Measurements from ENCODE around the gene C1D. TPM values are rescaled to one million over a fixed set of nuclear protein-coding genes. Genes with fewer than 3 reads are reported as not detected.

C1D gene
- total and polyA plus RNA-seq, 2 donors from 2014 or later, result 23.0 to 34.2 TPM

DNA sequence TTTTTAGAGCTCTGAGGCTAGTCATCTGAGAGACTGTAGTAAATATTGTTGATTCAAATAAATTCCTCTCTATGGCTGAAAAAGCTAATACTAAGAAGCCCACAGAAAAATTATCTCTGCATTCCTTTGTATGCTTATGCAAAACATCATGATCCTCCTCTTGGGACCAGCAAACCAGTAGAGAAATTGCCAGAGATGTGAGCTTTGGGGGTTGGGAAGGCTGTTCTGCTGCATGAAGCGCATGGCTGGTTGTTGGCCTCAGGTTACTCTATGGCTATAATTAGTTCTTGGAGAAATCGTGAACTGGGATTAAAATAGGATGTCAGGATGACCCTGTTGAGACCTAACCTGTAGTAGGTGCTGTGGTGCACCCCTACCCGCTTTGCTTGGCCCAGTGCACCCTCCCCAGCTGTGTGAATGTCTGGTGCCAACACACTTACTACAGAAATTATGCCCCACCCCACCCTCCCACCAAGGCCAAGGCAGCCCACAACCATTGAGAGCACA is 35.5 kb upstream of the C1D start:
- TF ChIP-seq, protein P1, sequence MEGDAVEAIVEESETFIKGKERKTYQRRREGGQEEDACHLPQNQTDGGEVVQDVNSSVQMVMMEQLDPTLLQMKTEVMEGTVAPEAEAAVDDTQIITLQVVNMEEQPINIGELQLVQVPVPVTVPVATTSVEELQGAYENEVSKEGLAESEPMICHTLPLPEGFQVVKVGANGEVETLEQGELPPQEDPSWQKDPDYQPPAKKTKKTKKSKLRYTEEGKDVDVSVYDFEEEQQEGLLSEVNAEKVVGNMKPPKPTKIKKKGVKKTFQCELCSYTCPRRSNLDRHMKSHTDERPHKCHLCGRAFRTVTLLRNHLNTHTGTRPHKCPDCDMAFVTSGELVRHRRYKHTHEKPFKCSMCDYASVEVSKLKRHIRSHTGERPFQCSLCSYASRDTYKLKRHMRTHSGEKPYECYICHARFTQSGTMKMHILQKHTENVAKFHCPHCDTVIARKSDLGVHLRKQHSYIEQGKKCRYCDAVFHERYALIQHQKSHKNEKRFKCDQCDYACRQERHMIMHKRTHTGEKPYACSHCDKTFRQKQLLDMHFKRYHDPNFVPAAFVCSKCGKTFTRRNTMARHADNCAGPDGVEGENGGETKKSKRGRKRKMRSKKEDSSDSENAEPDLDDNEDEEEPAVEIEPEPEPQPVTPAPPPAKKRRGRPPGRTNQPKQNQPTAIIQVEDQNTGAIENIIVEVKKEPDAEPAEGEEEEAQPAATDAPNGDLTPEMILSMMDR (IDR thresholded peaks at IDR 0.05; ENCODE audit: borderline replicate concordance, extremely low read depth, insufficient read depth), result no peak
- no peak for FAIRE-seq
- intact Hi-C loops (cut with DNase I), result no loop called here

DNA sequence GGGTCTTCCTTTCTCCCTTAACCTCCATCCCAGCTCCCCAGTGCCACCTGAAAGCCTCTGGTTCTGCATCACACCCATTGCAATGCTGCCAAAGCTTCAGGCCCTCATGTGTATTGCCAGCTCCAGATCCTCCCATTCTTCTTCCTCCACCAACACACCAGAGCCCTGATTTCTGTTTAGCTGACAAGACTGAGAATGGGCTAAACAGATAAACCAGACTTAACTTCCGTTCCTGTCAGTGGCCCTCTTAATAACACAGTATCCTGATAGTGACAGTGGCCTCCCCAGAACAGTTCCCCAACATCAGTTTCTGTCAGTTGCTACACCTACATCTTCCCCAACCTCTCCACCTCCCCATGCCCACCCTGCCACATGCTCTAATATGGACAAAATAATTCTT is 31.3 kb upstream of the C1D start:
- Histone ChIP-seq H3K4me3 (ENCODE audit: low read length in 3 of 3) (no peak overlapping the region), H3K27ac (ENCODE audit: low read depth in 2 of 2, low read length in 2 of 2) (no peak overlapping the region), H3K4me1 (ENCODE audit: control insufficient read depth in 2 of 3, insufficient read depth in 2 of 3, low read depth in 1 of 3, low read length in 3 of 3) (no peaks in the 10 kb centered on the region), H3K9ac (ENCODE audit: low read length in 3 of 3) (no peak overlapping the region), H3K36me3 (ENCODE audit: control insufficient read depth in 2 of 3, insufficient read depth in 3 of 3, low read length in 3 of 3) (no peaks in the 10 kb centered on the region), H3K27me3 (ENCODE audit: control insufficient read depth, insufficient read depth, low read length) (no peaks in the 10 kb centered on the region), H3K9me3 (ENCODE audit: control insufficient read depth in 2 of 3, insufficient read depth in 1 of 3, low read length in 3 of 3) (no peaks in the 10 kb centered on the region)
- DNase-seq (no peak), FAIRE-seq (no peak)
- TF ChIP-seq, protein P1 (IDR thresholded peaks at IDR 0.05; ENCODE audit: borderline replicate concordance, extremely low read depth, insufficient read depth), result no peak
- intact Hi-C loops (cut with DNase I), result no loop called here

More for the DNA sequence above, 35.5 kb upstream of the C1D start:
- no peak for DNase-seq
- Histone ChIP-seq H3K9ac (ENCODE audit: low read length in 3 of 3) (no peak overlapping the region), H3K4me1 (ENCODE audit: control insufficient read depth in 2 of 3, insufficient read depth in 2 of 3, low read depth in 1 of 3, low read length in 3 of 3) (no peaks in the 10 kb centered on the region), H3K27ac (ENCODE audit: low read depth in 2 of 2, low read length in 2 of 2) (no peak overlapping the region), H3K9me3 (ENCODE audit: control insufficient read depth in 2 of 3, insufficient read depth in 1 of 3, low read length in 3 of 3) (no peaks in the 10 kb centered on the region), H3K27me3 (ENCODE audit: control insufficient read depth, insufficient read depth, low read length) (no peaks in the 10 kb centered on the region), H3K4me3 (ENCODE audit: low read length in 3 of 3) (no peak overlapping the region), H3K36me3 (ENCODE audit: control insufficient read depth in 2 of 3, insufficient read depth in 3 of 3, low read length in 3 of 3) (no peaks in the 10 kb centered on the region)

DNA sequence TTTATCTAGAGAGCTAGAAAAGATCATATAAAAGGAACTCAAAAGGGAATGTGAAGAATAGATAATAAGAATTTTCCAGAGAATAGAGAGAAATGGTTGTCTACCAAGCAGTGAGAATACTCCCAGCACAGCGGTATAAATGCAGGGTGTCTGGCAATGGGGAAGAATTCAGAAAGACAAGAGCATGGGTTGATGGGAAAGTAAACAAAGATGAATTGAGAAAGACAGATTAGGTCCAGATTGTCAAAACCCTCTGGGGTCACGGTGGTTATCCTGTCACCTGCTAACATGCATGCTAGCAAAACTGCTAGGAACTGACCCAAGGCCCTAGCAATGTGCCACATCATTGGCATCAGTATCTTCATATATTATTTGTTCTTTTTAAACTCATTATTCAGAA is 30.8 kb upstream of the C1D start:
- H3K4me3 ChIP-seq (ENCODE audit: low read length in 3 of 3), result no peak overlapping the region
- no peak overlapping the region for H3K9ac ChIP-seq (ENCODE audit: low read length in 3 of 3)
- no peaks in the 10 kb centered on the region for H3K9me3 ChIP-seq (ENCODE audit: control insufficient read depth in 2 of 3, insufficient read depth in 1 of 3, low read length in 3 of 3)
- no peaks in the 10 kb centered on the region for H3K36me3 ChIP-seq (ENCODE audit: control insufficient read depth in 2 of 3, insufficient read depth in 3 of 3, low read length in 3 of 3)
- no peak overlapping the region for H3K27ac ChIP-seq (ENCODE audit: low read depth in 2 of 2, low read length in 2 of 2)
- FAIRE-seq, result no peak
- intact Hi-C loops (cut with DNase I), result no loop called here
- no peak for DNase-seq
- TF ChIP-seq, protein P1 (IDR thresholded peaks at IDR 0.05; ENCODE audit: borderline replicate concordance, extremely low read depth, insufficient read depth), result no peak
- H3K4me1 ChIP-seq (ENCODE audit: control insufficient read depth in 2 of 3, insufficient read depth in 2 of 3, low read depth in 1 of 3, low read length in 3 of 3), result no peaks in the 10 kb centered on the region
- H3K27me3 ChIP-seq (ENCODE audit: control insufficient read depth, insufficient read depth, low read length), result no peaks in the 10 kb centered on the region
